ENCODE measurements around the gene ALDH1A2.

- TF ChIP-seq ZNF274 (IDR thresholded peaks at IDR 0.05; ENCODE audit: low read depth, low read length) (no peak), YY1 (IDR thresholded peaks at IDR 0.05; ENCODE audit: insufficient read depth, insufficient read length) (no peak), SUZ12 (IDR thresholded peaks at IDR 0.05; ENCODE audit: extremely low read depth, insufficient read depth, insufficient read length) (no peak)
These were observed 154.8 kb downstream of the ALDH1A2 start for GRCh38 chr15:57910672-57911071.
